K562 (cell line): ENCODE results near the gene HOXA5. TPM values are rescaled to one million over a fixed set of nuclear protein-coding genes. Genes with fewer than 3 reads are reported as not detected.

ENCODE experiments used
- ATAC-seq: fragments of 200-7000 bp; cut with Tn5 transposase; 3 replicates; pipeline ENCODE4 v1.9.1; 2020; ENCODE audit warnings: moderate library complexity
- BruUV-seq: library from RNA; stranded (reverse); fragments of 400-500 nt; replicated peaks from 2 replicates; lab custom pipeline; 2021; lab: Mats Ljungman, UMichigan
- CTCF ChIA-PET: fragments of 300-600 bp; formaldehyde crosslinking; extraction: SDS; loops from one replicate; lab custom pipeline; 2021; ENCODE audit warnings: low intra/inter-chr PET ratio; lab: Yijun Ruan, JAX
- POLR2A ChIA-PET: fragments of 300-600, 350-650 bp; sonication (Branson Sonifier 250); formaldehyde crosslinking; extraction: SDS; loops from one replicate; lab custom pipeline; 2021; ENCODE audit warnings: antibody characterized with exemption, inconsistent platforms; lab: Yijun Ruan, JAX
- DNase-seq, 4 experiments: peaks; one replicate each; pipeline versions ENCODE4 v3.0.0 to v3.0.0-alpha.2; 2011 to 2018; ENCODE audit warnings: low spot score in 3 of 4, mixed read lengths in 3 of 4; ENCODE audit errors: extremely low read depth in 1 of 4
- FAIRE-seq: peaks from 2 replicates; lab custom pipeline; 2011; peaks lifted over from hg19 to GRCh38; lab: Jason Lieb, UNC
- H2AFZ ChIP-seq: 2 replicates; pipeline ENCODE4 v1.6.0; 2011; ENCODE audit warnings: low read depth, low read length, control low read depth, inconsistent platforms
- H3K27ac ChIP-seq: fragments of 200-600 bp; 3 replicates; pipeline ENCODE4 v1.8.0; 2011; ENCODE audit warnings: low read depth, mild to moderate bottlenecking, control low read depth, inconsistent platforms, low read length, moderate library complexity, mixed read lengths; ENCODE audit errors: extremely low read depth
- H3K27me3 ChIP-seq, 2 experiments: fragments of 300-600 bp in 1 of 2; 2 replicates in 1 of 2; 3 replicates in 1 of 2; pipeline versions ENCODE4 v1.6.0 to v1.8.0; 2011; ENCODE audit warnings: inconsistent platforms in 2 of 2, low read length in 2 of 2, mild to moderate bottlenecking in 1 of 2, mixed read lengths in 1 of 2, moderate library complexity in 1 of 2; ENCODE audit not compliant: control insufficient read depth in 2 of 2, insufficient read depth in 2 of 2
- H3K36me3 ChIP-seq: fragments of 300-600 bp; 3 replicates; pipeline ENCODE4 v1.8.0; 2011; ENCODE audit warnings: mild to moderate bottlenecking, low read length, inconsistent platforms; ENCODE audit not compliant: control insufficient read depth, insufficient read depth
- H3K4me1 ChIP-seq, 2 experiments: fragments of 200-600 bp in 1 of 2; replicated peaks in 1 of 2; 2 replicates in 1 of 2; 3 replicates in 1 of 2; pipeline versions ENCODE4 v1.5.1 to v1.8.0; 2011; ENCODE audit warnings: inconsistent platforms in 2 of 2, low read length in 2 of 2, mild to moderate bottlenecking in 1 of 2, mixed read lengths in 1 of 2, moderate library complexity in 1 of 2; ENCODE audit not compliant: control insufficient read depth in 2 of 2, insufficient read depth in 2 of 2
- H3K4me2 ChIP-seq: 2 replicates; pipeline ENCODE4 v1.6.1; 2011; ENCODE audit warnings: low read length, control low read depth, inconsistent platforms, mixed read lengths; ENCODE audit not compliant: insufficient read depth
- H3K4me3 ChIP-seq: fragments of 200-600 bp; sonication (generic), shearing (Covaris generic); 2 replicates; pipeline ENCODE4 v1.5.1; 2016; ENCODE audit warnings: control low read depth, inconsistent platforms
- H3K79me2 ChIP-seq: fragments of 200-600 bp; 3 replicates; pipeline ENCODE4 v1.8.0; 2011; ENCODE audit warnings: low read length, inconsistent platforms; ENCODE audit not compliant: control insufficient read depth, insufficient read depth
- H3K9ac ChIP-seq, 2 experiments: 2 replicates each; pipeline versions ENCODE4 v1.6.0 to v1.6.1; 2011; ENCODE audit warnings: low read depth in 2 of 2, low read length in 2 of 2, control low read depth in 1 of 2, inconsistent platforms in 1 of 2, mild to moderate bottlenecking in 1 of 2, mixed read lengths in 1 of 2; ENCODE audit not compliant: insufficient read depth in 1 of 2
- H3K9me1 ChIP-seq: one replicate; pipeline ENCODE4 v1.6.0; 2011; ENCODE audit warnings: inconsistent platforms, mild to moderate bottlenecking, low read length, moderate library complexity; ENCODE audit not compliant: control insufficient read depth, insufficient read depth
- H3K9me3 ChIP-seq: replicated peaks from 2 replicates; pipeline ENCODE4 v1.5.1; 2011; ENCODE audit warnings: low read depth, low read length, inconsistent platforms; ENCODE audit not compliant: control insufficient read depth, insufficient read depth
- H4K20me1 ChIP-seq: replicated peaks from 2 replicates; pipeline ENCODE4 v1.6.1; 2011; ENCODE audit warnings: low read length, inconsistent platforms, mixed read lengths; ENCODE audit not compliant: control insufficient read depth, insufficient read depth
- CBX1 ChIP-seq: sonication (generic); IDR thresholded peaks from 2 replicates; pipeline ENCODE4 v1.6.1; 2016; ENCODE audit warnings: antibody characterized with exemption, low read depth, mild to moderate bottlenecking
- CHD4 ChIP-seq: fragments of 200-600 bp; sonication (generic); IDR thresholded peaks from 3 replicates; pipeline ENCODE4 v1.6.1; 2012; ENCODE audit warnings: low read depth, mild to moderate bottlenecking, mixed read lengths, low read length, inconsistent platforms; ENCODE audit not compliant: insufficient read depth, insufficient replicate concordance, poor library complexity, severe bottlenecking
- ELF1 ChIP-seq: fragments of 200-800 bp; sonication (Bioruptor generic); IDR thresholded peaks from 2 replicates; pipeline ENCODE4 v1.6.1; 2016; ENCODE audit warnings: missing genetic modification characterization, missing compliant biosample characterization
- EP400 ChIP-seq: fragments of 450-650 bp; IDR thresholded peaks from 2 replicates; pipeline ENCODE4 v1.6.1; 2017; ENCODE audit warnings: antibody characterized with exemption, mild to moderate bottlenecking, moderate library complexity
- ESRRB ChIP-seq: fragments of 250-450 bp; sonication (Bioruptor Pico); IDR thresholded peaks from 2 replicates; pipeline ENCODE4 v1.5.0; 2020; ENCODE audit warnings: mild to moderate bottlenecking, moderate library complexity, borderline replicate concordance
- FOXP1 ChIP-seq: sonication (generic); formaldehyde crosslinking; IDR thresholded peaks from 2 replicates; pipeline ENCODE4 v1.8.0; 2022; ENCODE audit warnings: mild to moderate bottlenecking, missing genetic modification reagents
- PHTF2 ChIP-seq: fragments of 250-450 bp; sonication (Bioruptor Pico); IDR thresholded peaks from 2 replicates; pipeline ENCODE4 v1.5.0; 2021; ENCODE audit warnings: mild to moderate bottlenecking
- SLC30A9 ChIP-seq: fragments of 250-450 bp; sonication (Bioruptor Pico); IDR thresholded peaks from 2 replicates; pipeline ENCODE4 v1.8.0; 2022; ENCODE audit warnings: mild to moderate bottlenecking, moderate library complexity
- TFAM ChIP-seq: fragments of 250-450 bp; sonication (Bioruptor Pico); conservative IDR thresholded peaks from 2 replicates; pipeline ENCODE4 v1.5.0; 2021; ENCODE audit warnings: mild to moderate bottlenecking, moderate library complexity
- ZC3H11A ChIP-seq: IDR thresholded peaks from 2 replicates; pipeline ENCODE4 v1.6.1; 2012; ENCODE audit warnings: low read depth, low read length, improper control_type of control experiment
- ZC3H8 ChIP-seq: fragments of 450-650 bp; IDR thresholded peaks from 2 replicates; pipeline ENCODE4 v1.6.1; 2017
- ZFX ChIP-seq: sonication (generic); formaldehyde crosslinking; IDR thresholded peaks from 2 replicates; pipeline ENCODE4 v1.8.0; 2022; ENCODE audit warnings: mild to moderate bottlenecking, missing genetic modification reagents, moderate library complexity
- ZNF79 ChIP-seq: fragments of 250-450 bp; sonication (Bioruptor Pico); IDR thresholded peaks from 2 replicates; pipeline ENCODE4 v1.4.0; 2020; ENCODE audit warnings: low read depth, mild to moderate bottlenecking, moderate library complexity
- WGBS: fragments of 100-300 bp; shearing (Covaris generic); methylation state at CpG from one replicate; pipeline ENCODE4 v1.1.6; 2016; ENCODE audit warnings: low coverage, mixed read lengths; ENCODE audit not compliant: insufficient coverage; ENCODE audit errors: missing lambda C conversion rate; 5-methylcytosine and 5-hydroxymethylcytosine counted together
- in situ Hi-C: fragments of 300-500 bp; cut with MboI; formaldehyde crosslinking; loops from 4 replicates; pipeline ENCODE4 v1.15.0; 2018; ENCODE audit warnings: inconsistent platforms, mixed read lengths
- intact Hi-C: fragments of 100-400 bp; cut with micrococcal nuclease; formaldehyde crosslinking; loops from 2 replicates; pipeline ENCODE4 v1.14.2; 2022
- polyA plus RNA-seq, 8 experiments: library from polyadenylated mRNA; depleted of rRNA in 4 of 8; stranded (reverse) in 5 of 8; unstranded in 3 of 8; fragments of >200 nt; fragmentation: Nextera tagmentation in 2 of 8; fragmentation: Illumina TruSeq in 1 of 8; extraction: Ambion mirVana in 2 of 8; extraction: Trizol in 1 of 8; gene quantifications; 2 replicates each; pipeline versions ENCODE4 v1.2.1 to v1.2.3, GENCODE V29; 2011 to 2014; ENCODE audit warnings: inconsistent platforms in 1 of 8, missing spikeins in 1 of 8
- total RNA-seq, 7 experiments: library from RNA; depleted of rRNA in 6 of 7; stranded (reverse); fragments of >200 nt in 6 of 7; fragmentation: Illumina TruSeq in 2 of 7; extraction: Trizol in 2 of 7; gene quantifications; 2 replicates each; pipeline versions ENCODE4 v1.2.1 to v1.2.3, GENCODE V29; 2011 to 2021; ENCODE audit warnings: low replicate concordance in 1 of 7

HOXA5 gene
- total and polyA plus RNA-seq, 9 of the 15 experiments (the other 6 are each of a cell fraction or from before 2014, with no cell fraction given): 0.13 TPM; not detected in 8

GRCh38 chr7:27133409-27134231 is 9.9 kb downstream of the HOXA5 start:
- FAIRE-seq: no peak
- no peak overlapping the region for H3K27ac ChIP-seq
- 4% methylated on average over 18 of the region's 18 CpGs for WGBS

More at GRCh38 chr7:27133409-27134231, 9.9 kb downstream of the HOXA5 start:
- Histone ChIP-seq H3K27me3 (peaks cover 26 to 33% of the 10 kb centered on the region in 2 experiments), H4K20me1 (no peaks in the 10 kb centered on the region), H3K4me2 (no peak overlapping the region), H3K4me1 (peaks cover 0 to 7% of the 10 kb centered on the region in 2 experiments; a peak in 1 of 5 replicates), H3K79me2 (no peaks in the 10 kb centered on the region), H3K9me3 (no peaks in the 10 kb centered on the region), H3K4me3 (no peak overlapping the region), H3K9ac (no peak overlapping the region), H3K9me1 (no peaks in the 10 kb centered on the region), H2AFZ (no peak overlapping the region), H3K36me3 (no peaks in the 10 kb centered on the region)
- in situ Hi-C loops: no loop called here
- no peak for TF ChIP-seq ESRRB
- no peak for TF ChIP-seq ZFX
- TF ChIP-seq CBX1: no peak
- TF ChIP-seq FOXP1: no peak
- no peak for TF ChIP-seq ELF1
- no peak for TF ChIP-seq ZC3H8
- TF ChIP-seq SLC30A9 (CRISPR knock-in tag): no peak
- no peak for TF ChIP-seq PHTF2 (CRISPR knock-in tag)
- TF ChIP-seq CHD4: no peak
- TF ChIP-seq ZNF79 (CRISPR knock-in tag): no peak
- TF ChIP-seq TFAM (CRISPR knock-in tag): no peak
- TF ChIP-seq EP400: no peak
- TF ChIP-seq ZC3H11A: no peak
- DNase-seq (no peak), ATAC-seq (no peak)
- no TSS peak for BruUV-seq
- ChIA-PET POLR2A (no interaction called here), CTCF (no interaction called here)
- intact Hi-C loops: no loop called here
